HEK293 (cell line): ENCODE results near the gene GNPTAB.

Experiments used
- BCL11A ChIP-seq: fragments of 450-650 bp; formaldehyde crosslinking; IDR thresholded peaks from 2 replicates; pipeline ENCODE4 v1.5.1; 2016; ENCODE audit warnings: low read depth, missing biosample characterization, missing genetic modification characterization
- EGR2 ChIP-seq: fragments of 450-650 bp; formaldehyde crosslinking; IDR thresholded peaks from 2 replicates; pipeline ENCODE4 v1.5.1; 2016; ENCODE audit warnings: low read depth, missing biosample characterization, missing genetic modification characterization
- GFI1B ChIP-seq: fragments of 450-650 bp; formaldehyde crosslinking; IDR thresholded peaks from 2 replicates; pipeline ENCODE4 v1.5.1; 2016; ENCODE audit warnings: missing biosample characterization, missing genetic modification characterization
- GLIS2 ChIP-seq: fragments of 450-650 bp; formaldehyde crosslinking; IDR thresholded peaks from 2 replicates; pipeline ENCODE4 v1.5.1; 2016; ENCODE audit warnings: missing biosample characterization, missing genetic modification characterization
- HOXD13 ChIP-seq: sonication (generic); formaldehyde crosslinking; IDR thresholded peaks from 2 replicates; pipeline ENCODE4 v1.8.0; 2022; ENCODE audit warnings: missing genetic modification reagents, borderline replicate concordance
- KLF1 ChIP-seq: fragments of 450-650 bp; formaldehyde crosslinking; IDR thresholded peaks from 2 replicates; pipeline ENCODE4 v1.5.1; 2016; ENCODE audit warnings: missing biosample characterization, missing genetic modification characterization
- KLF16 ChIP-seq: fragments of 450-650 bp; formaldehyde crosslinking; IDR thresholded peaks from 2 replicates; pipeline ENCODE4 v1.5.1; 2017; ENCODE audit warnings: missing biosample characterization, missing genetic modification characterization
- KLF7 ChIP-seq: fragments of 450-650 bp; formaldehyde crosslinking; IDR thresholded peaks from 2 replicates; pipeline ENCODE4 v1.5.1; 2016; ENCODE audit warnings: missing biosample characterization, missing genetic modification characterization, borderline replicate concordance
- SP7 ChIP-seq: fragments of 450-650 bp; formaldehyde crosslinking; IDR thresholded peaks from 2 replicates; pipeline ENCODE4 v1.5.1; 2016; ENCODE audit warnings: missing biosample characterization, missing genetic modification characterization
- YY2 ChIP-seq: fragments of 450-650 bp; formaldehyde crosslinking; IDR thresholded peaks from 2 replicates; pipeline ENCODE4 v1.5.1; 2016; ENCODE audit warnings: missing biosample characterization, missing genetic modification characterization
- ZBTB1 ChIP-seq: fragments of 450-650 bp; formaldehyde crosslinking; IDR thresholded peaks from 2 replicates; pipeline ENCODE4 v1.5.1; 2016; ENCODE audit warnings: missing biosample characterization, missing genetic modification characterization
- ZBTB17 ChIP-seq: fragments of 450-650 bp; formaldehyde crosslinking; IDR thresholded peaks from 2 replicates; pipeline ENCODE4 v1.5.1; 2016; ENCODE audit warnings: missing biosample characterization, missing genetic modification characterization
- ZBTB21 ChIP-seq: fragments of 450-650 bp; formaldehyde crosslinking; IDR thresholded peaks from 2 replicates; pipeline ENCODE4 v1.5.1; 2017; ENCODE audit warnings: missing biosample characterization, missing genetic modification characterization
- ZNF10 ChIP-seq: fragments of 450-650 bp; formaldehyde crosslinking; IDR thresholded peaks from 2 replicates; pipeline ENCODE4 v1.5.1; 2017; ENCODE audit warnings: missing biosample characterization, missing genetic modification characterization
- ZNF274 ChIP-seq, 2 experiments: fragments of 200-500 bp in 1 of 2; fragments of 450-650 bp in 1 of 2; sonication (Bioruptor generic) in 1 of 2; formaldehyde crosslinking in 1 of 2; IDR thresholded peaks; 2 replicates each; pipeline versions ENCODE4 v1.5.1 to v1.6.1; 2014 to 2016; ENCODE audit warnings: borderline replicate concordance in 1 of 2, inconsistent platforms in 1 of 2, low read length in 1 of 2, missing biosample characterization in 1 of 2, missing genetic modification characterization in 1 of 2
- ZNF302 ChIP-seq: fragments of 450-650 bp; formaldehyde crosslinking; IDR thresholded peaks from 2 replicates; pipeline ENCODE4 v1.5.1; 2016; ENCODE audit warnings: missing biosample characterization, missing genetic modification characterization, low read depth
- ZNF324 ChIP-seq: fragments of 450-650 bp; formaldehyde crosslinking; IDR thresholded peaks from 2 replicates; pipeline ENCODE4 v1.5.1; 2016; ENCODE audit warnings: missing biosample characterization, missing genetic modification characterization
- ZNF350 ChIP-seq: fragments of 450-650 bp; formaldehyde crosslinking; IDR thresholded peaks from 2 replicates; pipeline ENCODE4 v1.5.0; 2017; ENCODE audit warnings: missing biosample characterization, mild to moderate bottlenecking, missing genetic modification characterization
- ZNF37A ChIP-seq: fragments of 450-650 bp; IDR thresholded peaks from 2 replicates; pipeline ENCODE4 v1.5.1; 2018; ENCODE audit warnings: missing biosample characterization, missing genetic modification characterization
- ZNF423 ChIP-seq: fragments of 450-650 bp; formaldehyde crosslinking; IDR thresholded peaks from 2 replicates; pipeline ENCODE4 v1.5.1; 2016; ENCODE audit warnings: missing biosample characterization, missing genetic modification characterization
- ZNF521 ChIP-seq: fragments of 450-650 bp; formaldehyde crosslinking; IDR thresholded peaks from 2 replicates; pipeline ENCODE4 v1.5.1; 2017; ENCODE audit warnings: missing biosample characterization, mild to moderate bottlenecking, missing genetic modification characterization
- ZNF600 ChIP-seq: fragments of 450-650 bp; formaldehyde crosslinking; IDR thresholded peaks from 2 replicates; pipeline ENCODE4 v1.5.1; 2016; ENCODE audit warnings: missing biosample characterization, missing genetic modification characterization
- ZNF610 ChIP-seq: fragments of 450-650 bp; formaldehyde crosslinking; IDR thresholded peaks from 2 replicates; pipeline ENCODE4 v1.5.1; 2016; ENCODE audit warnings: missing biosample characterization, missing genetic modification characterization, borderline replicate concordance
- ZNF747 ChIP-seq: fragments of 450-650 bp; formaldehyde crosslinking; IDR thresholded peaks from 2 replicates; pipeline ENCODE4 v1.5.1; 2016; ENCODE audit warnings: missing biosample characterization, missing genetic modification characterization
- ZNF76 ChIP-seq: fragments of 450-650 bp; formaldehyde crosslinking; IDR thresholded peaks from 2 replicates; pipeline ENCODE4; 2016; ENCODE audit warnings: low read depth, missing biosample characterization, missing genetic modification characterization, borderline replicate concordance
- ZNF830 ChIP-seq: fragments of 450-650 bp; IDR thresholded peaks from 2 replicates; pipeline ENCODE4 v1.5.0; 2018; ENCODE audit warnings: missing biosample characterization, missing genetic modification characterization, low read depth, mild to moderate bottlenecking, moderate library complexity
- TF ChIP-seq, protein P1 (sequence below): fragments of 450-650 bp; formaldehyde crosslinking; IDR thresholded peaks from 2 replicates; pipeline ENCODE4 v1.5.1; 2017; ENCODE audit warnings: missing biosample characterization, missing genetic modification characterization
- TF ChIP-seq, protein P2 (sequence below): fragments of 450-650 bp; formaldehyde crosslinking; IDR thresholded peaks from 2 replicates; pipeline ENCODE4 v1.5.1; 2016; ENCODE audit warnings: missing biosample characterization, missing genetic modification characterization
- TF ChIP-seq, protein P3 (sequence below): fragments of 450-650 bp; formaldehyde crosslinking; optimal IDR thresholded peaks from 2 replicates; pipeline ENCODE3; 2016; ENCODE audit warnings: missing biosample characterization, mild to moderate bottlenecking, missing genetic modification characterization
- TF ChIP-seq, protein P4 (sequence below): fragments of 450-650 bp; formaldehyde crosslinking; IDR thresholded peaks from 2 replicates; pipeline ENCODE4 v1.5.1; 2016; ENCODE audit warnings: missing biosample characterization, missing genetic modification characterization, low read depth
- TF ChIP-seq, protein P5 (sequence below): fragments of 450-650 bp; formaldehyde crosslinking; IDR thresholded peaks from 2 replicates; pipeline ENCODE4 v1.5.1; 2017; ENCODE audit warnings: missing biosample characterization, missing genetic modification characterization

The GNPTAB gene

DNA sequence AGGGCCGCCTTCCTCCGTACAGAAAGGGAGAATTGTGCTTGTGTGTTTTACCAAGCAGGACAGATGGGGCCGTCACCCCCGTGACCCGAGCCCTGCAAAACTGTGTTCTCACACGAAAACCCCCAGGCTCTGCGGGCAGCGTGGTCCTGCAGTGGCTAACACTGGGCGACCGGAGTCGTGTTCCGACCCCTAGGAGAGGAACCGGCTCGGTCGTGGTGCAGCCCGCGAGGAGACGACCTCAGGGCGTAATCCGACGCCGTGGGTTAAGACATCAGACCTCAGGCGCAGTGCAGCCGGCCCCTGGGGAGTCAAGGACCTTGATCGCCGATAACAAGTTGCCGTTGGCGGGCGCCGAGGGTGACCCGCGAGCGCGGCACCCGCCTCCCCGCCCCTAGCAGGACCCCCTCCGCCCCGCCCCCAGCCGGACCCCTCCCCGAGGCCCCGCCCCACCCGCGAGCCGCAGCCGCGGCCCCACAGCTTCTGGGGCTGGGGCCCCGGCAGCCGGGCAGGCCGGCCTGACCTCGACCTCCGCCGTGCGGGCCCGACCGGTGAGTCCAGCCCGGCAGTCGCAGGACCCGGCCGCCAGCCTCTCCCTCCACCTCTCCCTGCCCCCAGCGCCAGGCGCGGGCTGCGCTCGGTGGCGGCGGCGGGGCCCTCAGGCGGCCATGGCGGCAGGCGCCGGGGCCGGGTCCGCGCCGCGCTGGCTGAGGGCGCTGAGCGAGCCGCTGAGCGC is 133.4 kb downstream of the GNPTAB start, which contains the start of gene CHPT1 (continued):
- TF ChIP-seq ZNF10, result peak; percentile 64; the same call in 1 of the 2 replicates
- TF ChIP-seq, protein P1, sequence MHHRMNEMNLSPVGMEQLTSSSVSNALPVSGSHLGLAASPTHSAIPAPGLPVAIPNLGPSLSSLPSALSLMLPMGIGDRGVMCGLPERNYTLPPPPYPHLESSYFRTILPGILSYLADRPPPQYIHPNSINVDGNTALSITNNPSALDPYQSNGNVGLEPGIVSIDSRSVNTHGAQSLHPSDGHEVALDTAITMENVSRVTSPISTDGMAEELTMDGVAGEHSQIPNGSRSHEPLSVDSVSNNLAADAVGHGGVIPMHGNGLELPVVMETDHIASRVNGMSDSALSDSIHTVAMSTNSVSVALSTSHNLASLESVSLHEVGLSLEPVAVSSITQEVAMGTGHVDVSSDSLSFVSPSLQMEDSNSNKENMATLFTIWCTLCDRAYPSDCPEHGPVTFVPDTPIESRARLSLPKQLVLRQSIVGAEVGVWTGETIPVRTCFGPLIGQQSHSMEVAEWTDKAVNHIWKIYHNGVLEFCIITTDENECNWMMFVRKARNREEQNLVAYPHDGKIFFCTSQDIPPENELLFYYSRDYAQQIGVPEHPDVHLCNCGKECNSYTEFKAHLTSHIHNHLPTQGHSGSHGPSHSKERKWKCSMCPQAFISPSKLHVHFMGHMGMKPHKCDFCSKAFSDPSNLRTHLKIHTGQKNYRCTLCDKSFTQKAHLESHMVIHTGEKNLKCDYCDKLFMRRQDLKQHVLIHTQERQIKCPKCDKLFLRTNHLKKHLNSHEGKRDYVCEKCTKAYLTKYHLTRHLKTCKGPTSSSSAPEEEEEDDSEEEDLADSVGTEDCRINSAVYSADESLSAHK (tag by site-specific recombination), result peak; percentile 27; the same call in 1 of the 2 replicates
- TF ChIP-seq YY2, result no peak
- no peak for TF ChIP-seq ZBTB21 (tag by site-specific recombination)
- TF ChIP-seq KLF1, result peak; percentile 40; the same call in 1 of the 2 replicates
- no peak for TF ChIP-seq KLF16 (tag by site-specific recombination)
- TF ChIP-seq ZNF521, result no peak
- TF ChIP-seq ZNF747 (tag by site-specific recombination), result no peak
- TF ChIP-seq, protein P2, sequence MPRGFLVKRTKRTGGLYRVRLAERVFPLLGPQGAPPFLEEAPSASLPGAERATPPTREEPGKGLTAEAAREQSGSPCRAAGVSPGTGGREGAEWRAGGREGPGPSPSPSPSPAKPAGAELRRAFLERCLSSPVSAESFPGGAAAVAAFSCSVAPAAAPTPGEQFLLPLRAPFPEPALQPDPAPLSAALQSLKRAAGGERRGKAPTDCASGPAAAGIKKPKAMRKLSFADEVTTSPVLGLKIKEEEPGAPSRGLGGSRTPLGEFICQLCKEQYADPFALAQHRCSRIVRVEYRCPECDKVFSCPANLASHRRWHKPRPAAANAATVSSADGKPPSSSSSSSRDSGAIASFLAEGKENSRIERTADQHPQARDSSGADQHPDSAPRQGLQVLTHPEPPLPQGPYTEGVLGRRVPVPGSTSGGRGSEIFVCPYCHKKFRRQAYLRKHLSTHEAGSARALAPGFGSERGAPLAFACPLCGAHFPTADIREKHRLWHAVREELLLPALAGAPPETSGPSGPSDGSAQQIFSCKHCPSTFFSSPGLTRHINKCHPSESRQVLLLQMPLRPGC (tag by site-specific recombination), result no peak
- peak; percentile 12; the same call in 1 of the 2 replicates for TF ChIP-seq EGR2
- TF ChIP-seq ZNF37A, result no peak
- TF ChIP-seq, protein P3, sequence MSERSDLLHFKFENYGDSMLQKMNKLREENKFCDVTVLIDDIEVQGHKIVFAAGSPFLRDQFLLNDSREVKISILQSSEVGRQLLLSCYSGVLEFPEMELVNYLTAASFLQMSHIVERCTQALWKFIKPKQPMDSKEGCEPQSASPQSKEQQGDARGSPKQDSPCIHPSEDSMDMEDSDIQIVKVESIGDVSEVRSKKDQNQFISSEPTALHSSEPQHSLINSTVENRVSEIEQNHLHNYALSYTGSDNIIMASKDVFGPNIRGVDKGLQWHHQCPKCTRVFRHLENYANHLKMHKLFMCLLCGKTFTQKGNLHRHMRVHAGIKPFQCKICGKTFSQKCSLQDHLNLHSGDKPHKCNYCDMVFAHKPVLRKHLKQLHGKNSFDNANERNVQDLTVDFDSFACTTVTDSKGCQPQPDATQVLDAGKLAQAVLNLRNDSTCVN (tag by site-specific recombination), result peak; percentile 49
- TF ChIP-seq, protein P4, sequence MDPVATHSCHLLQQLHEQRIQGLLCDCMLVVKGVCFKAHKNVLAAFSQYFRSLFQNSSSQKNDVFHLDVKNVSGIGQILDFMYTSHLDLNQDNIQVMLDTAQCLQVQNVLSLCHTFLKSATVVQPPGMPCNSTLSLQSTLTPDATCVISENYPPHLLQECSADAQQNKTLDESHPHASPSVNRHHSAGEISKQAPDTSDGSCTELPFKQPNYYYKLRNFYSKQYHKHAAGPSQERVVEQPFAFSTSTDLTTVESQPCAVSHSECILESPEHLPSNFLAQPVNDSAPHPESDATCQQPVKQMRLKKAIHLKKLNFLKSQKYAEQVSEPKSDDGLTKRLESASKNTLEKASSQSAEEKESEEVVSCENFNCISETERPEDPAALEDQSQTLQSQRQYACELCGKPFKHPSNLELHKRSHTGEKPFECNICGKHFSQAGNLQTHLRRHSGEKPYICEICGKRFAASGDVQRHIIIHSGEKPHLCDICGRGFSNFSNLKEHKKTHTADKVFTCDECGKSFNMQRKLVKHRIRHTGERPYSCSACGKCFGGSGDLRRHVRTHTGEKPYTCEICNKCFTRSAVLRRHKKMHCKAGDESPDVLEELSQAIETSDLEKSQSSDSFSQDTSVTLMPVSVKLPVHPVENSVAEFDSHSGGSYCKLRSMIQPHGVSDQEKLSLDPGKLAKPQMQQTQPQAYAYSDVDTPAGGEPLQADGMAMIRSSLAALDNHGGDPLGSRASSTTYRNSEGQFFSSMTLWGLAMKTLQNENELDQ (tag by site-specific recombination), result no peak
- 0 out of 2 replicates have a peak, but pooled peaks have one; percentile 14 for TF ChIP-seq ZNF76 (tag by site-specific recombination)
- TF ChIP-seq SP7, result peak; percentile 37; the same call in 1 of the 2 replicates
- TF ChIP-seq ZBTB17 (tag by site-specific recombination), result peak; percentile 73; the same call in 1 of the 2 replicates
- TF ChIP-seq ZNF302 (tag by site-specific recombination), result no peak
- 0 out of 2 replicates have a peak, but pooled peaks have one; percentile 23 for TF ChIP-seq KLF7 (tag by site-specific recombination)
- no peak for TF ChIP-seq ZNF350 (tag by site-specific recombination)
- TF ChIP-seq ZBTB1 (tag by site-specific recombination), result no peak
- TF ChIP-seq, protein P5, sequence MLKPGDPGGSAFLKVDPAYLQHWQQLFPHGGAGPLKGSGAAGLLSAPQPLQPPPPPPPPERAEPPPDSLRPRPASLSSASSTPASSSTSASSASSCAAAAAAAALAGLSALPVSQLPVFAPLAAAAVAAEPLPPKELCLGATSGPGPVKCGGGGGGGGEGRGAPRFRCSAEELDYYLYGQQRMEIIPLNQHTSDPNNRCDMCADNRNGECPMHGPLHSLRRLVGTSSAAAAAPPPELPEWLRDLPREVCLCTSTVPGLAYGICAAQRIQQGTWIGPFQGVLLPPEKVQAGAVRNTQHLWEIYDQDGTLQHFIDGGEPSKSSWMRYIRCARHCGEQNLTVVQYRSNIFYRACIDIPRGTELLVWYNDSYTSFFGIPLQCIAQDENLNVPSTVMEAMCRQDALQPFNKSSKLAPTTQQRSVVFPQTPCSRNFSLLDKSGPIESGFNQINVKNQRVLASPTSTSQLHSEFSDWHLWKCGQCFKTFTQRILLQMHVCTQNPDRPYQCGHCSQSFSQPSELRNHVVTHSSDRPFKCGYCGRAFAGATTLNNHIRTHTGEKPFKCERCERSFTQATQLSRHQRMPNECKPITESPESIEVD, result 0 out of 2 replicates have a peak, but pooled peaks have one; percentile 20
- peak; percentile 87 for TF ChIP-seq ZNF423 (tag by site-specific recombination)
- no peak for TF ChIP-seq ZNF610 (tag by site-specific recombination)
- peak; percentile 57 for TF ChIP-seq ZNF600 (tag by site-specific recombination)
- no peak for TF ChIP-seq ZNF324 (tag by site-specific recombination)
- TF ChIP-seq GFI1B (tag by site-specific recombination), result no peak
- no peak for TF ChIP-seq ZNF274 (IDR thresholded peaks at IDR 0.05; ENCODE audit: low read length)
- no peak for TF ChIP-seq ZNF274 (tag by site-specific recombination; IDR thresholded peaks at IDR 0.05; ENCODE audit: borderline replicate concordance)
- peak; percentile 71 for TF ChIP-seq GLIS2
- peak; percentile 57 for TF ChIP-seq BCL11A (tag by site-specific recombination)
- TF ChIP-seq ZNF830 (tag by site-specific recombination), result no peak
- no peak for TF ChIP-seq HOXD13 (CRISPR knock-in tag)
